NCI-H2227 treated with DMSO at 0.1 percent for 48 hours (cell line): ENCODE results near the gene ACTL6B.
"Not testable (repeated sequence)": the region's sequence is repeated elsewhere in the genome, so short reads cannot be mapped to it uniquely, and the experiment has no call there.

Experiments
- DNase-seq: peaks from one replicate; lab custom pipeline; 2025; lab: John Stamatoyannopoulos, UW

Gene ACTL6B

GRCh38 chr7:100671353-100672327 lies 15.4 kb upstream of the ACTL6B start:
- DNase-seq, result no peak

DNA sequence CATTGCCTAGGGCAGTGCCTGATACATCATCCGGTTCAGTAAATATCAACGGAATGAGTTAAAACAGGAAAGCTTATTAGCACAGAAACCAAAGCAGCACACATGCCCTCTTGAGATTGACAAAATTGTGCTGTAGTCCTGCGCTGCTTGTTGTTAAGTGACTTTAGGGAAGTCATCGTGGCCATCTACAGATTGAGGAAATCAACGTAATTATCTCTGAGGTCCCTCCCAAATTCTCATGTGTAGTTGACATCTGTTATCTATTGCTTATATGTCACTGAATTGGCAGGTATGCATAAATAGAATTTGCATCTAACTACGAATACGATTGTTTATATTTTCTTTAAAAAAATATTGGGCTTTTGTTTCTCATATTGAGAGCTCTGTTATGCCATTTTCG lies 13.8 kb upstream of the ACTL6B start:
- DNase-seq, result no peak

GRCh38 chr7:100669106-100669505 lies 12.9 kb upstream of the ACTL6B start:
- not testable (repeated sequence) for DNase-seq

DNA sequence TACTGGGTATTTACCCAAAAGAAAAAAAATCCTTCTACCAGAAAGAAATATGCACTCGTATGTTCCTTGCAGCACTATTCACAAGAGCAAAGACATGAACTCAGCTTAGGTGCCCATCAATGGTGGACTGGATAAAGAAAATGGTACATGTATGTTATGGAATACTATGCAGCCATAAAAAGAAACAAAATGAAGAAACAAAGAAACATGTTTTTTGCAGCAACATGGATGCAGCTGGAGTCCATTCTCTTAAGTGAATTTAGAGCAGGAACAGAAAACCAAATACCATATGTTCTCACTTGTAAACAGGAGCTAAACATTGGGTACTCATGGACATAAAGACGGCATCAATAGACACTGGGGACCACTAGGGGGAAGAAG lies 11.8 kb upstream of the ACTL6B start:
- DNase-seq, result no peak

DNA sequence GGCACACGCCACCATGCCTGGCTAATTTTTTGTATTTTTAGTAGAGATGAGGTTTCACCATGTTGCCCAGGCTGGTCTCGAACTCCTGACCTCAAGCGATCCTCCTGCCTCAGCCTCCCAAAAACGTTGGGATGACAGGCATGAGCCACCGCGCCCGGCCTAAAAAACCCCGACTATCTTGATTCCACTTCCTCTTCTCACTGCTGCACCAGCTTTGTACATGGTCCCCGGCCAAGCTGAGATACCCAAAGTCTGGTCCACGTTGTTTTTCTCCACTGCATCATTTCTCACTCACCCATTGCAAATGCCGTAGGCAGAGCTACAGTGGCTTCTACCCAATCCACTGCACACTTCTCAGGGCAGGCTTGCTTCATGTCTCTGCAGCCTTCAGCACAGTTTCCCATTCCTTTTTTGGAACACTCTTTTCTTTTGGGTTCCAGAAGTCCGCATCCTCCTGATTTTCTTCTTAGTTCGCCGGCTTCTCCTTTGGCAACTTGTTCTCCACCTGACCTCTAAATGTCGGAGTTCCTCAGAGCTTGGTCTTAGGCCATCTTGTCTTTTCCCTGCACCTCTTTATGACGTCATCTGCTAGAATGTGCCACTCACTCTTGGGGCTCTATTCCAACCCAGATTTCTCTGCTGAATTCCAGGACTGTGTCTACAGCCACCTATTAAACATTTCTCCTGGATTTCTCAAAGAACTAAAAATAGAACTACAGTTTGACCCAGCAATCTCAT lies 11.3 kb upstream of the ACTL6B start:
- no peak for DNase-seq

DNA sequence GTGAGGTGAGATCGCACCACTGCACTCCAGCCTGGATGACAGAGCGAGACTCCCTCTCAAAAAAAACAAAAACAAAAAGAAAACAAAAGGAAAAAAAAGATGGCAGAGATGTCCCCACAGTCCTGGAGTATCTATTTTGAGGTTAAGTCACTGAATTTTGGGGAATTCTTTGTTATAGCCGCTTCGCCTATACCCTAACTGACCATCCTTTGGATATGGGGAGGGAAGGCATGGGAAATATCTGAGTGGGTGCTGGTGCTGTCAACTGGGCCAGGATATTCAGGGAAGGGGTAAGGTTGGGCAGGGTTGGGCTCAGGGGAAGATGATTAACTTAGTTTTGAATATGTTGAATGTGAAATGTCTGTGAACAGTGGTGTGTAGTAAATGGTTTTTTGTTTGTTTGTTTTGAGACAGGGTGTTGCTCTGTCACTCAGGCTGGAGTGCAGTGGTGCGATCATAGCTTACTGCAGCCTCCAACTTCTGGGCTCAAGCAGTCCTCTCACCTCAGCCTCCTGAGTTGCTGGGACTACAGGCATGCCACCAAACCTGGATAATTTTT lies 9.0 kb upstream of the ACTL6B start:
- DNase-seq, result no peak

- DNase-seq, result not testable (repeated sequence)
These were observed 6.0 kb upstream of the ACTL6B start for GRCh38 chr7:100662194-100662776.

GRCh38 chr7:100654908-100655831 lies 1.1 kb downstream of the ACTL6B start:
- DNase-seq, result no peak

- no peak for DNase-seq
These were observed 6.3 kb downstream of the ACTL6B start for GRCh38 chr7:100649826-100650565.

DNA sequence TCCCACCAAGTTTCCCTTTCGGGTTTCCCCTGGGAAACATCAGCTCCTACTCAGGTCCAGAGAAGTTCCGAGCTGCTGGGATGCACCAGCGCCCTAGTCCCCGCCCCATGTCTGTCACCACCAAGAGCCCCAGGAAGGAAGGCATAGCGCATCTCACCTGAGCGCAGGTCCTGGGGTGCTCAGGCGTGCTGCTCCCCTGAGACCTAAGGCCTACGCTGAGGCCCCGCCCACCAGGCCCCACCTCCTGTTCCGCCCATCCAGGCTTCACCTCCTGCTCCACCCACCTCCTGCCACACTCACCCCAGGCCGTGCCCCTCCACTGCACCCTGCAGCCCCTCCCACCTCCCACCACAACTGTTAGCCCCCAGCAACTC lies 13.7 kb downstream of the ACTL6B start:
- DNase-seq, result no peak

GRCh38 chr7:100641860-100642533 lies 14.3 kb downstream of the ACTL6B start:
- no peak for DNase-seq

DNA sequence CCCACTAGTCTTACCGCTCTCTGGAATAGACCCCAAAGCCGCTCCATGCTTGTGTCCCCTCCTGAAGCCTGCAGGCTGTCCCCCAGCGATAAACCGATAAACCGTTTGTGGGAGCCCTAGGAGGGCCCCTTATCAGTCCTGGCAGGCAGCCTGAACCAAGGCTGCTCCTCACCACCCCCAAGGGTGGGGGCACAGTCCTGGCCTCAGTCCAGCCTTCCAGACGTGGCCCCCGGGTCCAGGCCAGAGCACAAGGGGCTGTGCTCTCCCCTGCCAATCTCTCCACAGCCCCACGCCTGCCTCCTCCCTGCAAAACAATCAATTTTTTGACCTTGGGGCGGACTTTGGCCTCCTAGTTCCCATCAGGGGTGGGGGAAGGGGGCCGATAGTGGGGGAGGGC lies 14.8 kb downstream of the ACTL6B start, which contains the start of gene TFR2:
TFR2 (minus strand) TSS at position 90 of the 397 bp plus-strand sequence; CDS start at position 47, 43 bp downstream.
- DNase-seq, result no peak

DNA sequence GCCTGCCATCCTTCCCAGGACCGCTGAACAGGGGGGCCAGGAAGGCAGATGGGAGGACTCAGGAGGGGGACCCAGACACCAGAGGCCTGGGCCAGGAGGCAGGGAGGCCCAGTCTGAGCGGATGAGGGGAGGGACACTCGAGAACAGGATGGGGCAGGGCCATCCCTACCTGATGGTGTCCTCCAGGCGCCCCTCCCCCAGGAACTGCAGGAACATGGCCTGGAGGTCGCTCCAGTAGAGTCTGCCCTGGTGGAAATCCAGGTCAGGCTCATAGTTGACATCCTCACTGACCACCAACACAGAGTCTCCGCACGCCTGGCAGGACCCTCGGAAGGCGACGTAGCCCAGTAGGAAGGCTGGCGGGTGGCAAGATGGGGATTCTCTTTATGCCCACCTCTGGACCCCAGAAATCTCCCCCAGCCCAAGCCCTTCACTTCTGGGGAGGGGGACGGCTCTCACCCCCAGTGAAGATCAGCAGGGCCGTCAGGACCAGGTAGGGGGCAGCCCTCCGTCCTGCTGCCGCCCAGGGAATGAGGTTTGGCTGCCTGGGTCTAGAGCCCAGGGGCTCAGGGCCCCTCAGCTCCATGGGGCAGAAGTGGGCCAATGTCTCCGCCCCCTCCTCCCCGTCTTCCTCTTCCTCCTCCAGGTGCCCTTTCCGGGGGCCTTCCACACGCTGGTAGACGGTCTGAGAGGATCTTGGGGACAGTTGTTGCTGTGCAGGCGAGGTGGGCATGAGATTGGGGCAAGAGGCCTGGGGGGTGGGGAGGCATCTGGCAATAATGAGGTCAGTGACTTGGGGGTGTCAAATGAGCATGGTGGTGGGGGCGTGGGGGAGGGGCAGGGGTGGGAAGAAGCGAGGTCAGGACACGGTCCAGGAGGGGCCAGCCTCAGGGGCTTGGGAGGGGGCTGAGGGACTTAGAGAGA lies 15.5 kb downstream of the ACTL6B start:
- no peak for DNase-seq

GRCh38 chr7:100639995-100640516 lies 16.2 kb downstream of the ACTL6B start:
- no peak for DNase-seq

DNA sequence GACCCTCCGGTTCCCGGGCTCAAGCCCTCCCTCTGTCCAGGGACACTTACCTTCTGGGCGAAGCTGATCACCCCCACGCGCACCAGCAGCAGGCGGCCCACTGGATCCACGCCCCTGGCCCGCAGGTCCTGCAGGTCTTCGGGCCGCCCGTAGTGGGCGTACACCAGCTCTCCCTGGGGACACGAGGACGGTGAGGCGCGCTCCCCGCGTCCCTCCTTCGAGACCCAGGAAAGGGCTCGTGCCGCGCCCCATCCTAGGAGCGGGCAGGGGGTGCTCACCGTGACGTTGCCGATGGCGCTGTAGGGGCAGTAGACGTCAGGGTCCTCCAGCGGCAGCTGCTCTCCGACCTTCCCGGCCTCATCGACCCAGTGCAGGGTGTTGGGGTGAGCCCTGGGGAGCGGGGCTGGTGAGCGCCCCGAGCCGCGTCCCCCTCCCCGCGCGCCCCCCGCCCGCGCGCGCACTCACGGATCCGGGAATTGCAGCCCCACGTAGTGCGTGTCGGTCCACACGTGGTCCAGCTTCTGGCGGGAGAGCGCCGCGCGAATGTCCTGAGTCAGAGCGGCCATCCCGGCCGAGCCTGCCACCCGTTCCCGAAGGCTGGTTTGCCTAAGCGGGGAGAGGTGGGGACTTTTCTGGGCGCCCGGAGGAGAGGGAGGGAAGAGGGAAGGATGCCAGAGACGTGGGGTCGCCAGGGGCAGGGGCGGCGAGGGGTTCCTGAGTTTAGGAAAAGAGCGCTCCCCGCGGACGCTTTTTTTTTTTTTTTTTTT lies 23.1 kb downstream of the ACTL6B start:
- DNase-seq, result no peak

DNA sequence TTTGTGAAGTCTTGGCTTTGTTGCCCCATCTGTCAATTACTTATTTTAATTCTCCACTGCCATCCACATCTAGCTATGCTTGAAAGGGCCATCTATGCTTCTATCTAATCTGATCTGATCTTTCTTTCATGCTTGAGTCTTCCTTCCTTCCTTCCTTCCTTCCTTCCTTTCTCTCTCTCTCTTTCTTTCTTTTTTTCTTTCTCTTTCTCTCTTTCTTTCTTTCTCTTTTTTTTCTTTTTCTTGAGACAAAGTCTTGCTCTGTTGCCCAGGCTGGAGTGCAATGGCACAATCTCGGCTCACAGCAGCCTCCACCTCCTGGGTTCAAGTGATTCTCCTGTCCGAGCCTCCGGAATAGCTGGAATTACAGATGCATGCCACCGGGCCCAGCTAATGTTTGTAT lies 26.2 kb downstream of the ACTL6B start:
- DNase-seq, result no peak

DNA sequence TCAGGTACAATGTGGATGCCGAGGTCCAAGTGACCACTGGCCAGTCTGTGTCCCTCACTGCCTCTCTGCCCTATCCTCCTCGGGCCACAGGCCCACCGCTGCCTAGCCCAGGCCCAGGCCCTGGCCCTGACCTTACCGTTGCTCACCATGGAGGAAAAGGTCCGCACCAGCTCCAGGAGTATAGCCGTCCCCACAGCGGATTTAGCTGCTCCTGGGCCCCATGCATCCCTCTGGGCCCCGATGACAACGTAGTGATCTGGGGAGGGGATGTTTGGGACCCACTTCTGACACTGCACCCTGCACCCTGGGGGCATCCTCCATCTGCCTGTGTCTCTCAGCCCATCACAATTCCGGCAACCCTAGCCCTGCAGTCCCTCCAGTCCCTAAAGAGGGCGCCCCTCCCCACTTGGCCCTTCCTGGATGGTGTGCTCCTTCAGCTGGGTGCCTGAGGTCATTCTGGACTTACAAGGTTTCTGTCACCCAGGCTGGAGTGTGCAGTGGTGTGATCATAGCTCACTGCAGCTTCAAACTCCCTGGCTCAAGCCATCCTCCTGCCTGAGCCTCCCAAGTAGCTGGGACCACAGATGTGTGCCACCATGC lies 27.0 kb downstream of the ACTL6B start:
- no peak for DNase-seq

DNA sequence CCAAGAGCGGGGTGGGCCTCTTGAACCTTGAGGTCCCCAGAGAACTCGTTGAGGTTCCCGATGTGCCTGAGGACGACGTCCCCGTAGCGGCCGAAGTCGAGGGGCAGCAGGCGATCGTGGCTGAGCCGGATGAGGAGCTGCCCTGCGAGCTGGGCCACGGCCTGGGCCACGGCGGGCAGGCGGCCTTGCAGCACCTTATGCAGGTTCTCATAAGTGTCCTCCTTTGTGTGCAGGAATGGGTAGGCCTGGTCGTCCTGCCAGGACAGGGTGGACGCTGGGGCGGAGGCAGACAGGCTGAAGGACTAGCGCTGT lies 29.1 kb downstream of the ACTL6B start:
- DNase-seq, result no peak
